NCI-H748 (cell line): Measurements from ENCODE around the gene ATP9A.
"Not testable (repeated sequence)": the region's sequence is repeated elsewhere in the genome, so short reads cannot be mapped to it uniquely, and the experiment has no call there.

Experiments used
- DNase-seq: peaks from one replicate; lab custom pipeline; 2025; ENCODE audit not compliant: unreplicated experiment; lab: John Stamatoyannopoulos, UW

ATP9A gene

DNA sequence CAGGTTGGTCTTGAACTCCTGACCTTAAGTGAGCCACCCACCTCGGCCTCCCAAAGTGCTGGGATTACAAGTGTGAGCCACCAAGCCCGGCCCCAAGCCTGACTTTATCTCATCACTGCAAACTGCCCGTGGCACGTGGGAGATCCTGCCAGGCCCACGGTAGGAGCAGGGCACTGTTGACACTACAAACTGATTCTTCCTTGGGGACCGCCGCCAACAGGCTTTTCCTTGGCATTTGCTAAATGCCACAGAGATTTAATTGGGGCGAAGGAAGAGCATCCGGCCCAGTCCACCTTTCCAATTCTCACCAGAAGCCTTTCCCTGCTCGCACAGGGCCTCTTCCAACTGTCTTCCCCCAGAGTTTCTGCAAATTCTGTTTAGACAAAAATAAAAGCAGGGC is 11.0 kb downstream of the ATP9A start:
- no peak for DNase-seq

DNA sequence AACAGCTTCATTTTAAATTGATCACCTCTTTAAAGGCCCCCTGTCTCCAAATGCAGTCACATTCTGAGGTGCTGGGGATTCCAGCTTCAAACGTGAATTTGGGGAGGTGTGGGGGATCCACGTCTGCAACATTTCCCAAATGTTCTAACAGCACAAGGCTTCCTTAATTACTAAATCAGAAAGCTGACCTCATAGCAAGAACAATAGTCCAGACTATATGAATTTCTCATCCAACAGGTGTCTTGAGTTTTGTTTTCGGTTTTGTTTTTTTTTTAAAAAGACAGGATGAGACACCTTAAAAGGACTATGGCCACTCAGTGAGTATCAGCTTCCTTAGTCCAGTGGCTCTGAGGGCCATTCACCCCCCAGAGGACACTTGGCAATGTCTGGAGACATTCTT is 11.5 kb downstream of the ATP9A start:
- DNase-seq, result no peak

DNA sequence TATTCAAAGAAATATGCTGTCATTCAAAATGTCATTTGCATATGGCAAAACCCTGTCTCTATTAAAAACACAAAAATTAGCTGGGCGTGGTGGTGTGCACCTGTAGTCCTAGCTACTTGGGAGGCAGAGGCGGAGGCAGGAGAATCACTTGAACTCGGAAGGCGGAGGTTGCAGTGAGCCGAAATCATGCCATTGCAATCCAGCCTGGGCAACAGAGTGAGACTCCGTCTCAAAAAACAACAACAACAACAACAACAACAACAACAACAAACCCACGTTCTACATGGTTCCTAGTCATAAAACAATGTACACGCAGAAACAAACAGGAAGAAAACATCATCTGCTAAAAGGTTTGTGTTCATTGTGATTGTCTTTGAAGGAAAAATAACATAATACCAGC is 15.0 kb downstream of the ATP9A start:
- DNase-seq, result not testable (repeated sequence)

DNA sequence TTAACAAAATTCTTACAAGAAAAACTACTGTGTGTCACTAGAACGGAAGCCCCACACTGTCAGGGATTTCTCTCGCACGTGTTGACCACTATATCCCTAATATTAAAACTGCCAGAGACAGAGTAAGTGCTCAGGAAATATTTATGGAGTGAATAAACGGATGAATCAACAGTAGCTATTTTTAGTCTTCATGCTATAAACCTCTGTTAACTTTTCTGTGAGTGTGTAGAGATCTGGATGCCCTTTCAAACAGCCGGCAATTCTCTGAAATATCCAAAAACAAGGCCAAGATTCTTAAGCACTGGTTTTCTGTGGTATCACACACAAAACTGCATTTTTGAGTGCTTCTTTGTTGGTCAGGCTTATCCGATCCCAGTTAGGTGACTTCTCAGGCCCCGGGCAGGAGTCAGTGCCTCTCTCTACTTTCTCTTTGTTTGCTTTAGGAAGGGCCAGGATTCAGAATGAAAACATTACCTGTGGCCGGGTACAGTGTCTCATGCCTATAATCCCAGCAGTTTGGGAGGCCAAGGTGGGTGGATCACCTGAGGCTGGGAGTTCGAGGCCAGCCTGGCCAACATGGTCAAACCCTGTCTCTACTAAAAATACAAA is 15.7 kb downstream of the ATP9A start:
- DNase-seq, result no peak

DNA sequence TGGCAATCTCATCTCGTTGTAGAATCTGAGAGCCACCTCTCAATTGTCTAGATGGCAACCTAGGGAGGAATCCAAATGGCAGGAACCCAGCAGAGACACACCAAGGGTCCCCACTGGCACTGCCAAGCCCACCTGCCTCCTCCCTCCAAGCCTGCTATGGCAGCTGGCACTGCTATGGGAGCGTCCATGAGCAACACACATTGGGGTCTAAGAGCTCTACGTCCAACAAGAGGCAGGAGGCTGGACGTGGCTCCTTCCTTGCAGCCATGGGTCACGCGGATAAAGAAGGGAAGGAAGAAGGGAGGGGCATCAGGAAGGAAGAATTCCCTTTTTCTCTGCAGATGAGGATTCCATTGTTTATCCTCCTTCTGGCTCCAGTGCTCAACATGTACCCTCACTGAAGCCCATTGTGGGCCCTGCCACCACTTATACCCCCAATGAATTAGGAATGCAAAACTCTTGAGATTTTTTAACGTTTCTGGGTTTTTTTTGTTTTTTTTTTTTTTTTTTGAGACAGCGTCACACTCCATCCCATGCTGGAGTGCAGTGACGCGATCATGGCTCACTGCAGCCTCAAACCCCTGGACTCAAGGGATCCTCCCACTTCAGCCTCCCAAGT is 17.3 kb downstream of the ATP9A start:
- DNase-seq, result no peak

DNA sequence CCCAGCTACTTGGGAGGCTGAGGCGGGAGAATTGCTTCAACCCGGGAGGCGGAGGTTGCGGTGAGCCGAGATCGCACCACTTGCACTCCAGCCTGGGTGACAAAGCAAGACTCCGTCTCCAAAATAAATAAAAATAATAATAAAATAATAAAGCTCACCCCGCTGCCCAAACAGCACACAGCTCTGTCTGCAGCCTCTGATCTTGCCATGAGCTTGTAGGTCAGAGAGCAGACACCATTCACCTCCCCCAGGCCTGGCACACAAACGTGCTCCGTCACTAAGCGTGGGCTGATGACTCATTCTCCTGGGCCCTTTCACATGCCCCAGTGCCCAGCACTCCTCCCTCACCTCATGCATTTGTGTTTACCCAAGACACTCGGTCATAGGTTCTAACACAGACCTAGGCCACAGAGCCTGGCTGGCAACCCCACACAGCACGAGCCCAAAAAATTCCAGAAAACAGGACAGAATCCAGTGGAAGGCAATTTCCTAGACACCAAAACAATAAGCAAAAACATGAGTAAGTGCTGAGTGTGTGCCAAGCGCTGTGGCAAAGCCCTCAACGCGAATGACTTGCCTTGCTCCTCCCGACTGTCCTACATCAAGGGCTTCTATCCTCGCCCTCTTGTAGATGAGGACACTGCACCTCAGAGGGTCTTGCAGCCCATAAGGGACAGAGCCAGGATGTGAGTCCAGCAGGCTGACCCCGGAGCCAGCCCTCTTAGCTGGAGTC is 18.0 kb downstream of the ATP9A start:
- no peak for DNase-seq

DNA sequence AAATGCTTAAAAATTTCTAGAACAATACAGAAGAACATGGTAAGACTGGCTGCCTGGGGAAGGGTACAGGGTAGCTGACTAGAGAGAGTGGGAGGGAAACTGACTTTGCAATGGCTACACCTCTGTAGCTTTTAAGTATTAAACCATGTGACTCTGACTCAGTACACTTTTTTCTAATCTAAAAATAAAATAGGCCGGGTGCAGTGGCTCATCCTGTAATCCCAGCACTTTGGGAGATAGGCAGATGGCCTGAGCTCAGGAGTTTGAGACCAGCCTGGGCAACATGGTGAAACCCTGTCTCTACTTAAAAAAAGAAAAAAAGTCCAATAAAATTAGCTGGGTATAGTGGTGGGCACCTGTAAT is 18.5 kb downstream of the ATP9A start:
- DNase-seq, result no peak

DNA sequence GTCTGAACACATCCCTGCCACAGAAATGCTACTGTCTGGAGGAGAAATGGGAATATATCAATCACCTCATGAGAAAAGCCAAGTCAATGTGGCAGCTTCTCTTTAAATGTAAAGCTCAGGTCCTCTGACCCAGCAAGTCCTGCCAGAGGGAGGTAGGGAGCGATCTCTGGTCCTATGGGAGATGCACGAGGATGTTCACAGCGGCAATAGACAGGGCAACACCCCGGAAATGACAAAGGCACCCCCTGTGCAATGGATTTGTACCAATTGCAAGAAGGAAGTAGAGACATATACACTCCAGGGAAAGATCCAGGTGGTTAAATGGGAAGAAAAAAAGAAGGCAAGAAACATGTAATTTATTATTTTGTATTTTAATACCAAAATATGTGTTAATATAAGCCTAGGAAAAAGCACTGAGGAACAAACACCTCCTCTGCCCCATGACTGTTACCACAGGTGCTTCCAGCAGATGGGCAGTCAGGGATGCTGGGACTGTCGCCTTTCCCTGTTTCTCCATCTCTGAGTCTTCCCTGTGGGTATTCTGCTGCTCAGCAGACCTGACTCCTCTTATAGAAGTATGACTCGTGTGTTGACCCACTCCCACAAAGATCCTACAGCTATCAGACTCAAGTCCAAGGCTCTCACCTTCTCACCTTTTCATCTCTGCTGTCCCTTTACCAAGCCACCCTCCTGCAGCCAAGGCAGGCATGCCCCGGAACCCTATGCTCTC is 20.8 kb downstream of the ATP9A start:
- no peak for DNase-seq

DNA sequence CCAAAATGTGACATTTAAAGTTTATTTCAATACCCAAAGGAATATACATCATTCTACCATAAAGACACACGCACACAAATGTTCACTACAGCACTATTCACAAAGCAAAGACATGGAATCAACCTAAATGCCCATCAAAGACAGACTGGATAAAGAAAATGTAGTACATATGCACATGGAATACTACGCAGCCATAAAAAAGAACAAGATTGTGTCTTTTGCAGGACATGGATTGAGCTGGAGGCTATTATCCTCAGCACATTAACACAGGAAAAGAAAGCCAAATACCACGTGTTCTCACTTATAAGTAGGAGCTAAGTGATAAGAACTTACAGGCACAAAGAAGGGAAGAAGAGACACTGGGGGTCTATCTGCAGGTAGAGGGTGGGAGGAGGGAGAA is 22.4 kb downstream of the ATP9A start:
- DNase-seq, result no peak

DNA sequence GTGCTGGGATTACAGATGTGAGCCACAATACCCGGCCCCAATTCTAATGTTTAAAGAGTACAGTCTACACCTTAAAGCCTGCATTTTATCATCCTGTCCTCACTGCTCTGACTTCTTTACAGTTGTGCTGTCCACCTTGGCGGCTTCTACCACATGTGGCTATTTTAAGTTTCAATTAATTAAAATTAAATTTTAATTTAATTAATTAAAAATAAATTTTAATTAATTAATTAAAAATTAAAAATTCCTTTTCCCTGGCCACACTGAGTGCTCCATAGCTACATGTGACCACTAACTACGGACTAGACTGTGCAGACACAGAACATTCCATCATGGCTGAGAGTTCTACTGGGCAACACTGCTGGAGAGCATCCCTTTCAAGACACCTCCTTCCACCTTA is 27.4 kb downstream of the ATP9A start:
- DNase-seq, result no peak

DNA sequence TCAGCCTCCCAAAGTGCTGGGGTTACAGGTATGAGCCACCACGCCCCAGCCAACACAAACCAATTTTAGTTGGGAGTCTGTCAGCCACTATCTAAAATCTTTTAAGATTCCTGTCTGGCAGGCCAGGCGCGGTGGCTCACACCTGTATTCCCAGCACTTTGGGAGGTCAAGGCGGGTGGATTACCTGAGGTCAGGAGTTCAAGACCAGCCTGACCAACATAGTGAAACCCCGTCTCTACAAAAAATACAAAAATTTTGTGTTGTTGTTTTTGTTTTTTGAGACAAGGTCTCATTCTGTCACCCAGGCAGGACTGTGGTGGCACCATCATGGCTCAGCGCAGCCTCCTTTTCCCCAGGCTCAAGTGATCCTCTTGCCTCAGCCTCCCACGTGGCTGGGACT is 27.9 kb downstream of the ATP9A start:
- DNase-seq, result not testable (repeated sequence)

DNA sequence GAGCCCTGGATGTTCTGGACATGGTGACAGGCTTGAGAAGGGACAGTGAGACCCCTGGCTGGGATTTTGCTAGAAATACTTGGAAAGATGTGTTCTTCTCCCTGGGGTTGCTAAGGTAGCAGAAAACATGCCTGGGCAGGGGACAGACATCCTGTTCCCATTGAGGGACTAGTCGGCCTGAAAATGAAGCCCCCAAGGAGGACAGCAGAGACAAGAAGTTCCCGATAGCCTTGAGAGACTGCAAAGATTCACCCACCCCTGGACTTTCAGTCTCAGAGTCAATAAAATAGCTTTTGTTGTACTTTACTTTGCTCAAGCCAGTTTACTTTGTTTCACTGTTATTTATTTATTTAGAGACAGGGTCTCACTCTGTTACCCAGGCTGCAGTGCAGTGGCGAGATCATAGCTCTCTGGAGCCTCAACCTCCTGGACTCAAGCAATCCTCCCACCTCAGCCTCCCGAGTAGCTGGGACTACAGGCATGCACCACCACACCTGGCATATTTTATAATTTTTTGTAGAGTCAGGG is 28.4 kb downstream of the ATP9A start:
- DNase-seq, result no peak

DNA sequence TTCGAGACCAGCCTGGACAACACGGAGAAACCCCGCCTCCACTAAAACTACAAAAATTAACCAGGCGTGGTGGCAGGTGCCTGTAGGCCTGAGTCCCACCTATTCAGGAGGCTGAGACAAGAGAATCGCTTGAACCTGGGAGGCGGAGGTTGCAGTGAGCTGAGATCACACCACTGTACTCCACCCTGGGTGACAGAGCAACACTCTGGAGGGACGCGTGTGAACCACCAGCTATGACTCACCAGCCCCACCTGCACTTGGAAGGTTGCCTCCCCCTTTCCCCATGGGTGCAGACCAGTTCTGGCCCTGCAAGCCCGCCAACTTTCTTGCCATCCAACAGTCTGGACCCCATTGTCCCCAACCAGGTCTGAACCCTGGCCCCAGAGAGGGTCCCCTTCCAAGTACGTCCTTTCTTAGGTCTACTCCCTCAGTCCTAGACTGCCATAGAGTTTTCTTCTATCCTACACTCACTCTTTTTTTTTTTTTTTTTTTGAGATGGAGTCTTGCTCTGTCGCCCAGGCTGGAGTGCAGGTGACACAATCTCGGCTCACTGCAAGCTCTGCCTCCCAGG is 29.2 kb downstream of the ATP9A start:
- DNase-seq, result no peak

DNA sequence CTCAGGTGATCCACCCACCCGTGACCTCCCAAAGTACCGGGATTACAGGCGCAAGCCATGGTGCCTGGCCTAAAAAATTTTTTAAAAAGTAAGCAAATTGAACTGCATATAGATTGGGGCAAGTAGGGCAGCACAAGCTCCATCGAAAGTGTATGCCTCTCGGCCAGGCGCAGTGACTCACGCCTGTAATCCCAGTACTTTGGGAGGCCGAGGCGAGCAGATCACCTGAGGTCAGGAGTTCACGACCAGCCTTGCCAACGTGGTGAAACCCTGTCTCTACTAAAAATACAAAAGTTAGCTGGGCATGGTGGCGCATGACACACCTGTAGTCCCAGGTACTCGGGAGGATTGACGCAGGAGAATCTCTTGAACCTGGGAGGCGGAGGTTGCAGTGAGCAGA is 29.9 kb downstream of the ATP9A start:
- DNase-seq, result not testable (repeated sequence)

DNA sequence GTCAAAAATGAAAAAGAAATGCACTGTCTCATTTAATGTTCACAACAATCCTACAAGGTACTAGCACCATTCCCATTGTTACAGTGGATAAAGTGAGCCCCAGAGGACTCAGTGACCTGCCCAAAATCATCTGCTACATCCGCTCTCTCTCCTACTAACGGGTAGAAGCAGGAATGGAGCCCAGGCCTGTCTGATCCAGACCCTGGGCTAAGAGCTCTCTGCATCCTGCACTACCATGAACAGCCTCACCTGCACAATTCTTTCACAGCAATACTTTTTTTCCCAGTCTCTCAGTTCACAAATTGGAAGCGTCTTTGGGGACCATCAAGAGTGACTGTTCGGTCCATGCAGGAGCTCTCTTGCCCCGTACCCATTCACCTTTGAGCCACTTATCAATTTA is 31.2 kb downstream of the ATP9A start:
- DNase-seq, result no peak

DNA sequence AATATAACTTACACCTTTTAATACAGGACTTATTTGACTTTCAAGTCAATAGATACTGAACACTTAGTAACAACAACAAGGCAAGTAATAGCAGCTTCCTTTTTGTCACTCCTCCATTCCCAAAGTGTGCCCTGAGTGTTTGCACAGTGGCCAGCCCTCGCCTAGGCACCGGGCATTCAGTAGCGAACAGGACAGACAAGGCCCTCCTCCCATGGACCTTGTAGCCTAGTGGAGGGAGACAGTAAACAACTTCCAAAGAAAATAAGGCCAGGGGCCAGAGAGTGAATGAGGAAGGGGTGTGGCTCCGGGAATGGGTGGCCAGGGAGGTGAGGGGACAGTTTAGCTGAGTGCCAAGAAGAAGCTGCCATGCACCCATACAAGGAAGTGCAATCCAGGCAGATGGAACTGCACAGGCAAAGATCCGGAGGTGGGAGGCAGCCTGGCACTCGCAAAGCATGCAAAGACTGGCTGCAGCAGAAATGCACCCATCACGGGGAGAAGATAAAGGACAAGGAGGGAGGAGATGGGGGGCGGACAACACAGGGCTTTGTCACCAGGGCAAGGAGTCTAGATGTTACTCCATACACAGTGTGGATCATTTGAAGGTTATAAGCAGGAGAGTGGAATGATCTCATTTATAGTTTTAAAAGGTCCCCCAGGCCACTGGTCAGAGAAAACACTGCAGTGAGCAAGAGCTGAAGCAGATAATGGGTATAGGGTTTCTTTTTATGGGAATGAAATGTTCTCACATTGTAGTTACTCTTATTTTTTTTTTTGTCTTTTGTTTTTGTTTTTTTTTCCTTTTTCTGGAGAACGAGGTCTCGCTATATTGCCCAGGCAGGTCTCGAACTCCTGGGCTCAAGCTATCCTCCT is 32.2 kb downstream of the ATP9A start:
- no peak for DNase-seq

DNA sequence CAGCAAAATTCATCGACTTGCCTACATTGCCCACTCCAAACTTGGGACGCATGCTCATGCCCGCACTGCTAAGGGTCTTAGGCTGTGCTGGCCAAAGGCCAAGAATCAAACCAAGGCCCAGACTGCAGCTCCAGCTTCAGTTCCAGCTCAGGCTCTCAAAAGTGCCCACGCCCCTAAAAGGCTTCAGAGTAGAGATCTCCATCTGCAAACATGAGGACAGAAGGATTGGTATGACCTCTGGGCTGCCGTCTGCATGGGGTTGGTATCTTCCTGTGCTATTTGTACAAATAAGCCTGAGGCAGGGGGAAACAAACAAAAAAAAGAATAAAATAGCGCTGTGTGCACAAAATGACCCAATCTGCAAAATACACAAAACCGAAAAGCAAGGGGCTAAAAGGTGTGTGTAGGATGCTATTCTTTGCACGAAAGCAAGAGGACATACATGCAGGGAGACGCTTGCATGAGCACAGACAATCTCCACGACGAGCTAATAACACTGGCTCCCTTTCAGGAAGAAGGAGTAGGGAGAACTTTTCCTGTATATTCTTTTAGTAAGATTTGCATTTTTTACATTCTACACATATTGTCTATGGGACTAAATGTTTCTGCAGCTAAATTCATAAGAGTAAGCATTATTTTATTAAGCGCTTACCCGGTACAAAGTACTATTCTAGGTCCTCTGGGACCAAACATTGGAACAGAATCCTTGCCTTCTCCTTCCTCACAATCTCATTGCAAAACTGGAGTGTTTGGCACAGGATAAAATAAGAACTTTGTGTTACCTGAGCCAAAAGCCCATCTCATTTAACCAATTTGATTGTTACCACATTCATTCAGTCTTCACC is 33.1 kb downstream of the ATP9A start:
- no peak for DNase-seq

DNA sequence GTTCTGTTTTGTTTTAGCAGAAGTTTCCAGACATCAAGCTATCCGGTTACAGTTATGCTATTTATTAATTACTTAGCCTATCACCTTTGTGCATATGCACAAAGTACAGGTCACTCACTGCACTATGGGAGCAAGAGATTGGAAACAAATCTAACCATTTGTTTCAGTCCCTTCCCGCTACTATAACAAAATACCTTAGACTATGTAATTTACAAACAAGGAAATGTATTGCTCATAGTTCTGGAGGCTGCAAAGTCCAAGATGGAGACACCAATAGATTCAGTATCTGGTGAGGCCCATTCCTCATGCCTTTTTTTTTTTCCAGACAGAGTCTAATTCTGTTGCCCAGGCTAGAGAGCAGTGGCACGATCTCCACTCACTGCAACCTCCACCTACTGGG is 35.1 kb downstream of the ATP9A start:
- DNase-seq, result no peak

DNA sequence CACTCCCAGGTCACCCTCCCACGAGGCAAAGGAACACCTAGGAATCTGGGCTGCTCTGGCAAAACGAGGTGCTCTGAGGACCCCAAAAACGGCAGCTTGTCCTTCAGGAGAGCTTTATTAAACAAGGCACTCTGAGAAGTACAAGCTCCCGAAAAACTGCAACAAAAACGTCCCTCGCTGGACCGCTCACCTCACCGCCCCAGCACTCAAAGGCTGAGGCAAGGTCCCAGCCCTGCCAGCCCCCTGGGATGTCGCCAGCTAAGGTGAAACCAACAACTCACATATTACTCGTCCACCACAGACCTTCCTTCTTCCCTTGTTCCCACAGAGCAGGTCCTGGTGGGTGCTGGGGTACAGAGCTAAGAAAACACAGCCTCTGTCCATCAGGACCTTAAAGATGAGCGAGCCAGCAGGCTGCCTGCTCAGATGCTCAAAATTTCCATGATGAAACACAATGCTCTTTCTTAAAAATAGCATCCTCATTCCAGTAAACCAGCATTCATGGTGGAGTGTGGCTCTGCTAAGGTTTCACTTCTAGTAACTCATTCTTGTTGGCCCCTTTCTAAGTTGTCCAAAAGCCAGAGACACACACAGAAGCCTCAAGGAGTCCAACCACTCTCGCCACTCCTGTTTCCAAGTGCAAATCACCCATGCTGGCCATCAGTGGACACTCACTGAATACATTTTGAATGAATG is 35.9 kb downstream of the ATP9A start:
- no peak for DNase-seq
